Fibroblast of skin of left quadriceps (primary cell): ENCODE data around the gene ZNF497.
"Not testable (repeated sequence)": the region's sequence is repeated elsewhere in the genome, so short reads cannot be mapped to it uniquely, and the experiment has no call there.

ENCODE experiments used
- DNase-seq, 2 experiments: peaks; one replicate each; pipeline ENCODE4 v3.0.0-alpha.2; 2013; ENCODE audit warnings: low read depth in 2 of 2

The ZNF497 gene

DNA sequence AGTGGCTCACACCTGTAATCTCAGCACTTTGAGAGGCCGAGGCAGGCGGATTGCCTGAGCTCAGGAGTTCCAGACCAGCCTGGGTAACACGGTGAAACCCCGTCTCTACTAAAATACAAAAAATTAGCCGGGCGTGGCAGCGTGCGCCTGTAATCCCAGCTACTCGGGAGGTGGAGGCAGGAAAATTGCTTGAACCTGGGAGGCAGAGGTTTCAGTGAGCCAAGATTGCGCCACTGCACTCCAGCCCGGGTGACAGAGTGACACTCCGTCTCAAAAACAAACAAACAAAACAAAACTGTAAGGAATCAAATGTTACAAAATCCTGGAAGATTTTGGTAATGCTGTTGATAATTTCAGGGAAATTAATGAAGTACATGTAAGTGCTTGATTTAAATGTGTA, 14.5 kb downstream of the ZNF497 start:
- DNase-seq: not testable (repeated sequence)

DNA sequence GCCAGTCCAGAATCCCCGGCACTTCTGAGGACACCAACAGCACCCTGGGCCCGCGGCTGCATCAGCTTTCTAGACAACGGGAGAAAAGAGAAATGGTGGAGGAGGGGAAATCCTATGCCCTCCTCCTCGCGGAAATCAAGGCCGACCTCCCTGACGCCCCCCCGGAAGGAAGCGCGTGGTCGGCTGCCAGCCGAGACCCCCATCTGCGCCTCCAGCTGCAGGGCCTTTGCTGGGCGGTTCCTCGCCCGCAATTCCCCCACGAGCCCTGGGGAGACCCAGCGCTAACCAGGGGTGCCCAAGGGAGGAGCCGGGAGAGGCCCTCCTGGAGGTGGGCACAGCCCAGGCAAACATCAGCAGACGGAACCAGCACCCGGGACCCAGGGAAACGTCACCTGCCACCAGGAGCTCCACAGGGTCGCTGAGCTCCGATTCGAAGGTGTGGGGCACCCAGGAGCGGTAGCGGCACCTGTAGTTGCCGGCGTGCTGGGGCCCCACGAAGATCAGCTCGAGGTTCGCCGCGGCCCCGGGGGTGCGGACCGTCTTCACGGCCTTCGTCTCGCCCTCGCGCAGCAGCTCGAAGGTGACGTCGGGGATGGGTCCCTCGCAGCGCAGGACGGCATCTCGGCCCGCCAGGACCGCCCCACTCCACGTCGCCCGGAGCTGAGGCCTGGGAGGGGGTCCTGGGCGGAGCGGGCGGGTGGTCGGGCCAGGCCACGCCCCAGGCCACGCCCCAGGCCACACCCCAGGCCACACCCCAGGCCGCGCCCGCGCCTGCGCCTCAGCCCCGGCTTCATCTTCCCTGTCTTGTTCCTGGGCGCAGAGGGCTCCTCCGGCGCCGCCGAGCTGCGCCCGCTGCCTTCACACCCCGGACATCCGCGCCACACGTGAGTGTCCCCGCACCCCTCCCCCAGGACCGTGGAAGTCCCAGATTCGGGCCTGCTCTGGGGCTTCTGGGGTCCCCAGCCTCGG, 15.3 kb downstream of the ZNF497 start:
- DNase-seq: peak; percentile 44 to 53

DNA sequence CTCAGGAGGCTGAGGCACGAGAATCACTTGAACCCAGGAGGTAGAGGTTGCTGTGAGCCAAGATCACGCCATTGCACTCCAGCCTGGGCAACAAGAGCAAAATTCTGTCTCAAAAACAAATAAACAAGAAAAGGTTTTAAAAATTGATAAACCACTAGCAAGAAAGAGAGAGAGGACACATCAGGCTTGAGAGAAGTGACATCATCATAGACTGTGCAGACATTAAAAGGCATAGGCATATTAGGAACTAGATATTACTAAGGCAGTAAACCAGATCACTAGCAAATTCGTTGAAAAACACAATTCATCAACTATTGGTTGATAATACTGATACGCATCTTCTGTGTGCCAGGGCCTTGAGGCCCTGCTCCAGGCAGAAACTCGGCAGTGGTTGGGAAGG, 17.0 kb downstream of the ZNF497 start:
- DNase-seq: no peak

DNA sequence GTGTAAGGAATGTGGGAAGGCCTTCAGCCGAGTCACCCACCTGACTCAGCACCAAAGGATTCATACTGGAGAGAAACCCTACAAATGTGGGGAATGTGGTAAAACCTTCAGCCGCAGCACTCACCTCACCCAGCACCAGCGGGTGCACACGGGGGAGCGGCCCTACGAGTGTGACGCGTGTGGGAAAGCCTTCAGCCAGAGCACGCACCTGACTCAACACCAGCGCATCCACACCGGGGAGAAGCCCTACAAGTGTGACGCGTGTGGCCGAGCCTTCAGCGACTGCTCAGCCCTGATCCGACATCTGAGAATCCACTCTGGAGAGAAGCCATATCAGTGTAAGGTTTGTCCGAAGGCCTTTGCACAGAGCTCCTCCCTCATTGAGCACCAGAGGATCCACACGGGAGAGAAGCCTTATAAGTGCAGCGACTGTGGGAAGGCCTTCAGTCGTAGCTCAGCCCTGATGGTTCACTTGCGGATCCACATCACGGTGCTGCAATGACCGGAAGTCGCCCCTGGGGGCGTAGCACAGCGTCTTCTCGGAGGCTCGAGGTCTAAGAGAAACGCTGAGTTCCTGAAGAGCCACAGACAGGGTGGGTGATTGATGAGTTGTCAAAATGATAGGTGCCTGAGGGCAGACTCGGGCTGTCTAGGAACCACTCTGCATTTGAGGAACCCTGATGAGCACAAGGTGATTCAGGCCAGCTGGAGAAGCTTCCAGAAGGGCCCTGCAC, 23.6 kb downstream of the ZNF497 start:
- DNase-seq: no peak

DNA sequence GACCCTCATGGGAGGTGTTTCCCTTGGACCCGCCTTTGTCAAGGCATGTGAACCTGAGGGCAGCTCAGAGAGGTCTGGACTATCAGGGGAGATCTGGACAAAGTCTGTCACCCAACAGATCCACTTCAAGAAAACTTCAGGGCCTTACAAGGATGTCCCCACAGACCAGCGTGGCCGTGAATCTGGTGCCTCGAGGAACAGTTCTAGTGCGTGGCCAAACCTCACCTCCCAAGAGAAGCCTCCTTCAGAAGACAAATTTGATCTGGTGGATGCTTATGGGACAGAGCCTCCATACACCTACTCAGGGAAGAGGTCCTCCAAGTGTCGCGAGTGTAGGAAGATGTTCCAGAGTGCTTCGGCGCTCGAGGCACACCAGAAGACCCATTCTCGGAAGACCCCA, 24.2 kb downstream of the ZNF497 start:
- no peak for DNase-seq

DNA sequence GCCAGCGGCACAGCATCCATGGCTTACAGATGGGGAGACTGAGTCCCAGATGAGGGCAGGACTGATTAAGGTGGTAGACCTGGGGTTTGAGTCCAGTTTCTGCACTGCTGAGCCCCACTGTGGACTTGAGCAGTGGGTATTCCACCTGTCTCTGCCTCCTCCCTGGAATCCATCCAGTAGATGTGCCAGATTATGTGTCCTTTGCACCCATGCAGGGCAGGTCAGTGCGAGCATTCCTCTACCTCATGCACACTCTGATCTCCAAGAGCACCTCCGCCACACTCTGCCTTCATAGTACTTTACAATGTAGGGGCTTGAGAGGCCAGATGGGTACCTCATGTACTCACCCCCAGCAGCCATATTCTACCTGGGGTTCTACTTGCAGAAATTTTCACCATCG, 25.7 kb downstream of the ZNF497 start:
- DNase-seq: no peak

DNA sequence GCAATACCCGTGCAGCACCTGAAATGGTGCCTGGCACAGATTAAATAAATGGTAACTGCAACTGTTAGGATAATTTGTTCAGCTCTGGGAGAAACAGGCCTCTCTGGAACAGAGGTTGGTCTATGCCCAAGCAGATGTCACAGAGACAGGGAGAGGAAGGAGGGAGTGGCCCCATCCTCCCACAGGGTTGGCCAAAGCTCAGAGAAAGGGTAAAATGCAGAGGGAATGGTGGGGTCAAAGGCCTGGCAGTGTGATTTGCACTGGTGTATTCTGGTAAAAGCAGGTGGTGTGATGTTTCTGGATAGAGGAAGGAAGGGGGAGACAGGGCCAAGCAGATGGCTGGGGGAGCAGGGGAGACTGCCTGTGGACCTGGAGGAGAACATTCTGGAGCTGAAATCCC, 26.3 kb downstream of the ZNF497 start:
- DNase-seq: no peak

DNA sequence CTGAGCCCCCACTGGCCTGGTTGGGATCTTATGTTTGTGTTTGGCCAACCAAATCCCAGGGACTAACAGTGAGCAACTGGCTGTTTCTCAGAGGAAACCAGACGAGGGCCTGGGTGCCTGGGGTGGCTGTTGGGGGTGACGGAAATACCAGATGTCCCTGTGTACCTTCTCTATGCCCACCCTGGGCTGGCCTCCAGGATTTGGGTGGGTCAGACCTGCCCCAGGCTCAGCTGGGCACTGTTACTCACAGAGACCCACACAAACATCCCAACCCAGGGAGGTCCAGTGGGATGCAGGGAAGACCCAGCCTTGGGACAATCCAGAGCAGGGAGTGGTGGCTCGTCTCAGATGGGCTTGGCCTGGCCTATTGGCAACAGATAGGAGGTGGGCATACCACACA, 26.9 kb downstream of the ZNF497 start:
- no peak for DNase-seq

DNA sequence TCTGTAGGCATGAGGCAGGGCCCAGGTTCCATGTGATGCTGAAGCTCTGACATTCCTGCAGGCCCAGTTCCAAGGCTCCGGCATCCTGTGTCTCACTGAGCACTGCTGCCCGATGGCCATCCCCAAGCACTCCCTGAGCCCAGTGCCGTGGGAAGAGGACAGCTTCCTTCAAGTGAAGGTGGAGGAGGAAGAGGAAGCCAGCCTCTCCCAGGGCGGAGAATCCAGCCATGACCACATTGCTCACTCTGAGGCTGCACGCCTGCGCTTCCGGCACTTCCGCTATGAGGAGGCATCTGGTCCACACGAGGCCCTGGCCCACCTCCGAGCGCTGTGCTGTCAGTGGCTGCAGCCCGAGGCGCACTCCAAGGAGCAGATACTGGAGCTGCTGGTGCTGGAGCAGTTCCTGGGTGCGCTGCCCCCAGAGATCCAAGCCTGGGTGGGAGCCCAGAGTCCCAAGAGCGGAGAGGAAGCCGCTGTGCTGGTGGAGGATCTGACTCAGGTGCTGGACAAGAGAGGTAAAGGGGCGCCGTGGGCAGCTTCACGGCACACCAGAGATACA, 27.8 kb downstream of the ZNF497 start:
- DNase-seq: no peak

DNA sequence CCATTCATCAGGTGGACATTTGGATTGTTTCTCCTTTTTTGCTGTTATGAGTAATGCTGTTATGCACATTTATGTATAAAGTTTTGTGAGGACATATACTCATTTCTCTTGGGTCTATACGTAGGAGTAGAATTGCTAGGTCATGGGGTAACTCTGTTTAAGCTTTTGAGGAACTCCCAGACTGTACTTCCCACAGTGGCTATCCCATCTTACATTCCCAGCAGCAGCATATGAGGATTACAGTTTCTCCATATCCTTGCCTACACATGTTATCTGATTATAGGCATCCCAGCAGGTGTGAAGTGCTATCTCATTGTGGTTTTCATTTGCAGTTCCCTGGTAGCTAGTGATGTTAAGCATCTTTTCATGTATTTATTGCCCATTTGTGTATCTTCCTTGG, 29.9 kb downstream of the ZNF497 start:
- no peak for DNase-seq

DNA sequence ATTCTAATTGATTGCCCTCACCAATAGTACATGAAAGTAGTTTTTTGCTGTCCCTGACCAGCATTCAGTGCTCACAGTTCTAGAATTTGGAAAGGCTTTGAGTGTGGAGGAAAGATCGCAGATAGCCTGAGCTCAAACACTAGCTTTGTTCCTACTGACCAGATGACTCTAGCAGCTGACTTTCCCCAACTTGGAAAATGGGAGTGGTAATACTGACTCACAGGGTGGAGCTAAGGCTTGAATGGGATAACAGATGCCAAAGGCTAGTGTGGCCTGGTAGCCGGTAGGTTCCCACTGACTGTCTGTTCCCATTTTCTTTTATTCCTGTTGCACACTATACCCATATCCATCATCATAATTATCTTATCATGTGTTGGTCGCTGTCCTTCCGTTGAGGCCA, 32.1 kb downstream of the ZNF497 start:
- DNase-seq: no peak

DNA sequence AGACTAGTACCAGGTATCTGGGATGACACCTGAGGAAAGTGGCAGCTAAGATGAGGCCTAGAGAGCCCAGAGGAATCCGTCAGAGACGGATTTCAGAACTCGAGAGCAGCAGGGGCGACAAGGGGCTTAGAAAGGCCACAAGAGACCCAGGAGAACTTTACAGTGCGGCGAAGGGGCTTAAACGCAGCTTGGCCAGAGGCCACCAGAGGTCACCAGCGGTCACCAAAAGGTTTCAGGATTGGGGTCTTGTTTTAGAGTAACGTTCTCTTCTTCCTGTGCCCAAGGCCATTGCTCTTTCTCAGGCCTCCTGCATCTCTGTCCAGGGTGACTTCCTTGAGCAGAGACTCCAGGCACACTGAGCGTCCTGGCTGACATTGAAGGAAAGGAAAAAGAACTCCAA, 33.6 kb downstream of the ZNF497 start:
- no peak for DNase-seq

DNA sequence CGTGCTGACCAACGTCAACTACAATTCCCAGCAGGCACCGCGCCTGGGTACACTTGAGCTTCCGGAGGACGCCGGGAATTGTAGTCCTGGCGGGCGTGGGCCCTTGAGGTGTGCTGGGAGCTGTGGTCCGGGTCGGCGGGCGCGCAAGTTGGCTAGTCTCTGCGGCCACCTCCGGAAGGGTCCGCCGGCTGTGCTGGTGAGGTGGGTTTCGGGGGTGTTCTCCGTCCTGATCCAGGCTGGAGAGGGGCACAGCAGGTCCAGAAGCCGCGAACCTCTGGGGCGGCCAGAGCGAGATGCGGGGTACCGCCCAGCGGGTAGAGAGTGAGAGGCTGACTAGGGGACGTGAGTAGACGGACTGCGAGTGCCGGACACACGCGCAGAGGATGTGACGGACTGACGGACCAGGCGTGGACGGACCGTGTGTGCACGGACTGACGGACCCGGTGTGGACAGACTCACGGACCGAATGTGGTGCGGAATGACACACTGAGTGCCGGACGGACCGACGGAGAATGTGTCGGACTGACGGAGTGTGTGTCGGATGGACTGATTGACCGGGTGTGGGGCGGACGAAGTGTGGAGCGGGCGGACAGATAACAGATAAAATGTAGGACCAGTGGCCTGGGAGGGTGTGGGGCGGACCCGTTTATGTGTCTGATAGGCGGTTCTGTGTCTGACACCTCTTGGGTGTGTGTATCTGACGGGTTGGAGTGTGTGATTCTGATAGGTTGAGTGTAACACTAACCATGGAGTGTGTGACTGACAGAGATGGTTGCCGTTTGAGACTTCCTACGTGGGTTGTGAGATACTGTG, 35.4 kb downstream of the ZNF497 start, which contains the start of gene ZSCAN22:
Gene ZSCAN22 (plus strand): TSS at position 81 of the 813 bp plus-strand sequence. CDS start 7,809 bp downstream, outside the sequence.
- DNase-seq: peak; percentile 83

DNA sequence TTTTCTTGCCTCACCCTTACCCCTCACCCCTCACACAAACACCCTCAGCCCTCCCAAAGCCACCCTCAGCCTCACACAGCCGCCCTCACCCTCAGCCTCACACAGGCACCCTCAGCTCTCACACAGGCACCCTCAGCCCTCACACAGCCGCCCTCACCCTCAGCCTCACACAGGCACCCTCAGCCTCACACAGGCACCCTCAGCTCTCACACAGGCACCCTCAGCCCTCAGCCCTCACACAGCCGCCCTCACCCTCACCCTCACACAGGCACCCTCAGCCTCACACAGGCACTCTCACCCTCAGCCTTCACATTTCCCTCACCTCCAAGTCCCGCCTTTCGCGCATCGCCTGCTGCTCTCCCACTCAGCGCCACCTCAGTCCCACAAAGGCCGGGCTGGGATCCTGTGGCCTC, 36.0 kb downstream of the ZNF497 start:
- DNase-seq: no peak

DNA sequence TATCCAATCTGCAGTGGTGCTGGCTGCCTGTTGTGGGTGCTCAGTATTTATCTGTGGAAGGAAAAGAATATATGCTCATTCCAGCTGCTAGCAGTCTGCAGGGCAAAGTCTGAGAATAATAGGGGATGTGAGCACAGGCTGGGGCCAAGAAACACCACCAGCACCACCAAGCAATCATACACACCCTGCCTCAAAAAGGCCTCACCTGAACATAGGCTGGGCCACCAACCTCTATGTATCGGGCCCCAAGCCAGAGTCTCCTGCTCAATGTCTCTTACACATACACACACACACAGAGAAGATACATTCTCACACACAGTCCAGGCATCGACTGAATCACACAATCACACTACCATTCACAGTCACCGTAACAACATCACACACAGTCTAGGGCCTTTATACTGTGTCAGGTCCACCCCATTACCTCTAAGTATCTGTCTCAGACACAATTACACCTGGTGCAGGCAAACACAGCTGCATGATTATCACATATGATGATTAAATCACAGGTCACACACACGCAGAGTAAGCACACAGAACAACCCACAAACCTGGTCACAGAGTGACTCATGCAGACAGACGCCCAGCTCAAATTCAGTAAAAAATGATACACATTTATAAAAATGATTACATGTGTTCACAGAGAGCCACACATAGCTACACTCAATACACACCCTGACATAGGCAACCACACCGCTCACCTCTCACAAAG, 37.1 kb downstream of the ZNF497 start:
- DNase-seq: no peak

DNA sequence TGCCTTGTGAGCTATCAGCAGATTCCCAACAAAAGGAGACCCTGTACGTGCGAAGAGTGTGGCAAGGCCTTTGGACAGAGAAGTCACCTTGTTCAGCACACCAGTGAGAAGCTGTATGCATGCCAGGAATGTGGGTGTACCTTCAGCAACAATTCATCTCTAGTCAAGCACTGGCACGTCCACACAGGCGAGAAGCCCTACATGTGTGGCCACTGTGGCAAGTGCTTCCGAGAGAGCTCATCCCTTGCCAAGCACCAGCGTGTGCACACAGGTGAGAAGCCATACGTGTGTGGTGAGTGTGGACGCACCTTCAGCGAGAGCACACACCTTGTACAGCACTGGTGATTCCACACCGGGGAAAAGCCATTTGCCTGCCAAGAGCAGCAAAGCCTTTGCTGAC, 43.3 kb downstream of the ZNF497 start:
- no peak for DNase-seq

DNA sequence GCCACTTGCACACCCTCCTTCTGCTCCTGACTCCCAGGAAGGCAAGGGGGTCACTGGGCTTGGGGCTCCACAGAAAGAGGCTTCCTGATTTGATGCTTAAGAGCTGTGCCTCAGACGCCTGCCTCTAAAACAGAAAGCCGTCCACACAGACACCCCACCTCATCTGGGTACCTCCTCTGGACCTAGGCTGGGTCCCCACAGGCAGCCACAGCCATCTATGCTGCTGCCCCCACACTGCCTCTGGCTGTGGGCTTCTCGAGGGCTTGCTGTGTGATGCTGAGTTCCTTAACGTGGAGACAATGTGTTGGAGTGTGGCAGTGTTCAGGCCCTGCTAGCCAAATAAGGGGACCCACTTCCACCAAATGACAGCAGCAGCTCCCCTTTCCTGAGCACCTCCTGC, 44.3 kb downstream of the ZNF497 start:
- no peak for DNase-seq

DNA sequence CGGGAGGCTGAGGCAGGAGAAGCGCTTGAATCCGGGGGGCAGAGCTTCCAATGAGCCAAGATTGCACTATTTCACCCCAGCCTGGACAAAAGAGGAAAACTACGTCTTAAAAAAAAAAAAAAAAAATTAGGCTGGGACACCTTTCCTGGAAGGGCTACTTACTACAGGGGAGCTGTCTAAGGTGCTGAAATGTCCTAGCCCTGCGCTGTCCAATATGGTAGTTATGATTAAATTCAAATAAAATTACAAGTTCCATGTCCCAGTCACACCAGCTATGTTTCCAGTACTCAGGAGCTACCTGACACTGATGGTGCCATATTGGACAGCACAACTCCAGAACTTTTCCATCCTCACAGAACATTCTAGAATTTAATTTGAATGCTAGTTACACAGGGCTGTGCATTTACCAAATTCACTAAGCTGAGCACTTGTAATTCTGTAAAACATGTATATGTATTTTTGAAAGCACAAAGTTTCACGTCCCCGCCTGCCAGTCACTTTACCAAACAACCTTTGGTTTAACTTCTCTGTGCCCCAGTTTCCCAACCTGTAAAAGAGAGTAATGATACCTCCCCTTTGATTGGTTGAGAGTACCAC, 45.0 kb downstream of the ZNF497 start:
- DNase-seq: peak in 1 of 2 experiments; percentile 11

DNA sequence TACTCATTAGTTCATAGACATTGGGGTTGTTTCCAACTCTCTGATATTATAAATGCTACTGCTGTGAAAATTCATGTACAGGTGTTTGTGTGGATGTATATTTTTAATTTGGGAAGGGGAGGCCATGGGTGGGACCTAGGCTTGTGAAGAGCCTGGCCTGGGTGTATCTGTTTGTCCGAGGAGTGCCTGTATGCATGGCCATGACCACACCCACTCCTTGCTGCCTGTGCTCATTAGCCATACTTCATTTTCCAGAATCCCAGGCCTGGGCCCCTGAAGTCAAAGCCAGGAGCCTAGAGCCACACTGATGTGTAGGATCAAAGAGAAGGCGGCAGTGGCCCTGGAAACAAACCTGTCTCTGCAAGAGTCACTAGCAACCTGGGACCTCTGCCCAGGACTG, 47.0 kb downstream of the ZNF497 start:
- no peak for DNase-seq

DNA sequence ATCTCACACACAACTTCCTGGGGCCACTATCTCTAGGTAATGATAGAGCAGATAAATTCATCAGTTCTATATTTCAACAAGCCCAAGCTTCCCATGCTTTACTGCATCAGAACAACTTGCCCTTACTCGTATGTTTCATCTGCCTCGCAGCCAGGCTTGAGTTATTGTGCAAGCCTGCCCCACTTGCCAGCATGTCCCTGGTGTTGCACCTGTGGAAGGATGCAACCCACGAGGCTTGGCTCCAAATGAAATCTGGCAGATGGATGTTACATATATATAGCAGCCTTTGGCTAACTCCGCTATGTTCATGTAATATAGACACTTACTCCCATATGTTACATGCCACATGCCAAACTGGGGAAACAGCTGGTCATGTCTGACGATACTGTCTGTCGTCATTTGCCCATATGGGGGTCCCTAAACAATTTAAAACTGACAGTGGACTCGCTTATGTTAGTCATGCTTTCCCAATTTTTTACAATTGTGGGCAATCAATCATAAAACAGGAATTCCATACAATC, 51.1 kb downstream of the ZNF497 start:
- DNase-seq: no peak
